ENCODE data around the gene SLC1A2.

SLC1A2 gene

GRCh38 chr11:35324981-35325380 is 94.4 kb downstream of the SLC1A2 start:
- no peak for DNase-seq (ENCODE audit: low spot score)

- DNase-seq (ENCODE audit: low spot score) = no peak
Measured at GRCh38 chr11:35324183-35324886, 95.0 kb downstream of the SLC1A2 start.

GRCh38 chr11:35323076-35323868 is 96.1 kb downstream of the SLC1A2 start:
- DNase-seq (ENCODE audit: low spot score) = no peak

GRCh38 chr11:35322318-35322979 is 96.9 kb downstream of the SLC1A2 start:
- no peak for DNase-seq (ENCODE audit: low spot score)

- DNase-seq (ENCODE audit: low spot score) = peak; percentile 41
Measured at GRCh38 chr11:35321532-35322317, 97.6 kb downstream of the SLC1A2 start.

GRCh38 chr11:35321111-35321510 is 98.2 kb downstream of the SLC1A2 start:
- no peak for DNase-seq (ENCODE audit: low spot score)

GRCh38 chr11:35318977-35319925 is 100.1 kb downstream of the SLC1A2 start:
- no peak for DNase-seq (ENCODE audit: low spot score)

GRCh38 chr11:35318309-35318708 is 101.0 kb downstream of the SLC1A2 start:
- no peak for DNase-seq (ENCODE audit: low spot score)

GRCh38 chr11:35317253-35317652 is 102.1 kb downstream of the SLC1A2 start:
- no peak for DNase-seq (ENCODE audit: low spot score)

GRCh38 chr11:35316161-35316560 is 103.2 kb downstream of the SLC1A2 start:
- DNase-seq (ENCODE audit: low spot score) = no peak

GRCh38 chr11:35313760-35314153 is 105.6 kb downstream of the SLC1A2 start:
- no peak for DNase-seq (ENCODE audit: low spot score)

GRCh38 chr11:35313066-35313759 is 106.1 kb downstream of the SLC1A2 start:
- no peak for DNase-seq (ENCODE audit: low spot score)

GRCh38 chr11:35311331-35311730 is 108.0 kb downstream of the SLC1A2 start:
- no peak for DNase-seq (ENCODE audit: low spot score)

GRCh38 chr11:35308157-35308556 is 111.2 kb downstream of the SLC1A2 start:
- DNase-seq (ENCODE audit: low spot score) = no peak

- DNase-seq (ENCODE audit: low spot score) = no peak
Measured at GRCh38 chr11:35307221-35307621, 112.1 kb downstream of the SLC1A2 start.

GRCh38 chr11:35305670-35306382 is 113.5 kb downstream of the SLC1A2 start:
- peak; percentile 59 for DNase-seq (ENCODE audit: low spot score)

- no peak for DNase-seq (ENCODE audit: low spot score)
Measured at GRCh38 chr11:35304900-35305460, 114.4 kb downstream of the SLC1A2 start.

- peak; percentile 55 for DNase-seq (ENCODE audit: low spot score)
Measured at GRCh38 chr11:35304386-35304775, 115.0 kb downstream of the SLC1A2 start.
